IPS-18c (cell line): Measurements from ENCODE around the gene IRX2.

Experiments
- H3K4me3 ChIP-seq: 2 replicates; pipeline ENCODE4 v1.7.0; 2013; ENCODE audit warnings: low read depth, mild to moderate bottlenecking, low read length, moderate library complexity; ENCODE audit not compliant: insufficient read depth
- H3K9me3 ChIP-seq: one replicate; pipeline ENCODE4 v1.6.1; 2013; ENCODE audit warnings: mild to moderate bottlenecking, low read length, moderate library complexity; ENCODE audit not compliant: control insufficient read depth, insufficient read depth

Gene IRX2

DNA sequence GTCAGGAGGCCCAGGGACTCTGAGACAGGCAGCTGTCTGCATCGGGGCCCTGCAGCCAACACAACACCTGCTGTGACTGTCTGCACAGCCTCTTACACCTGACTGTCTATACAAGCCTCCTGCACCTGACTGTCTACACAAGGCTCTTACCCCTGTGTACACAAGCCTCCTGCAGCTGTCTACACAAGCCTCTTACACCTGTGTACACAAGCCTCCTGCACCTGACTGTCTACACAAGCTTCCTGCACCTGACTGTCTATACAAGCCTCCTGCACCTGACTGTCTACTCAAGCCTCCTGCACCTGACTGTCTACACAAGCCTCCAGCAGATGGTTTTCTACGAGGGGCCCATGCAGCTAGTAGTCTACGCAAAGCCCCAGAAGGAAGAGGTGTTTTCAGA lies 18.6 kb downstream of the IRX2 start:
- Histone ChIP-seq H3K4me3 (no peak overlapping the region), H3K9me3 (no peaks in the 10 kb centered on the region)

DNA sequence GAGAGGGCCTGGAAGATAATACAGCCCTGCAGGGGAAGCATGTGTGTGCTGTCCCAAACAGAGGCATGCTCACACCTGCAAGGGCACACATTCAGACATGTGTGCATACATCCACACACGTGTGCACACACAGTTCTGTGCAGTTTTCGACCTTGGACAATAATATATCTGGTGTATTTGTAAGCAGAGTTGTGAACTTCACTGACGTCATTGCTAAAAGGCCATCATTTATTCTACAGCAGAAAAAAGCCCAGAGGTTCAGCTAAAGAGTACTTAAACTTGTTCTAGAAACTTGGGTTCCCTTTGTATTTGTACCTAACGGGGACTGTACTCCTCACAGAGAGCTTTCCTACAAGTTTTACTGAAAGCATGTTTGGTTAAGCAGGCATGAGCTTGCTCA lies 19.5 kb downstream of the IRX2 start:
- H3K9me3 ChIP-seq = no peaks in the 10 kb centered on the region
- H3K4me3 ChIP-seq = no peak overlapping the region

DNA sequence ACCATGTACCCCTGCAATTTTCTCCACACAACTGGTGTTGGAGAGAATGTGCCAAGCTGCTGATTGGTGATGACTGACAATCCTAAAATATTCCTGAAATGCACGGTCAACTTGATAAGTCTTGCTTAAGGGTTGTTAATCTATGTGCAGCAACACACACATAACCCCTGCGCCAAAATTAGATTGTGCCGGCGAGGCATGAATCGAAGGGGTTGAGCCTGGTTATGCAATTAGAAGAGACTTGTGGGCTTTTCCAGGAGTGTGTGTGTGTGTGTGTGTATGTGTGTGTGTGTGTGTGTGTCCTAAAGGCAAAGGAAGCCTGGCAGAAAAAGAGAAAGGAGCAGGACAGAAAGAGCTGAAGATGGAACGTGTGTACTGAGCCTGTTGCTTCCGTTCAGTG lies 22.3 kb downstream of the IRX2 start:
- Histone ChIP-seq H3K4me3 (no peak overlapping the region), H3K9me3 (no peaks in the 10 kb centered on the region)

DNA sequence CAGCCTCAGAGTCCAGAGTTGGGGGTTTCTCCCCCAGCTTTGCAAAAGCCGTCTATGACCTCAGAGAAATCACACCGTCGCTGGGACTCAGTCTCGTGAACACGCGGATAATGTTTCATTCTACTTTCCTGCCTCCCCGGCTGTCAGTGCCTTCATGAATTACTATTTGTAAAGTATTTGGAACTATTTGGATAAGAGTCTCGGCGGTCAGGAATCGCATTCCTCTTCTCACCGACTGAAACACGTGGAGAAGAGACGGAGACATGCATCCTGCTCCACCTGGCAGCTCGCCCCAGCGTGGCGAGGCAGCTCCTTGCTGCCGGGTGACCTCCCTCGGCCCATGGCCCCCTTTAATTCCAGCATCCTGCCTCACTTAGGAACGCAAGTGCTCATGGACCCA lies 23.9 kb downstream of the IRX2 start:
- no peak overlapping the region for H3K4me3 ChIP-seq
- no peaks in the 10 kb centered on the region for H3K9me3 ChIP-seq

DNA sequence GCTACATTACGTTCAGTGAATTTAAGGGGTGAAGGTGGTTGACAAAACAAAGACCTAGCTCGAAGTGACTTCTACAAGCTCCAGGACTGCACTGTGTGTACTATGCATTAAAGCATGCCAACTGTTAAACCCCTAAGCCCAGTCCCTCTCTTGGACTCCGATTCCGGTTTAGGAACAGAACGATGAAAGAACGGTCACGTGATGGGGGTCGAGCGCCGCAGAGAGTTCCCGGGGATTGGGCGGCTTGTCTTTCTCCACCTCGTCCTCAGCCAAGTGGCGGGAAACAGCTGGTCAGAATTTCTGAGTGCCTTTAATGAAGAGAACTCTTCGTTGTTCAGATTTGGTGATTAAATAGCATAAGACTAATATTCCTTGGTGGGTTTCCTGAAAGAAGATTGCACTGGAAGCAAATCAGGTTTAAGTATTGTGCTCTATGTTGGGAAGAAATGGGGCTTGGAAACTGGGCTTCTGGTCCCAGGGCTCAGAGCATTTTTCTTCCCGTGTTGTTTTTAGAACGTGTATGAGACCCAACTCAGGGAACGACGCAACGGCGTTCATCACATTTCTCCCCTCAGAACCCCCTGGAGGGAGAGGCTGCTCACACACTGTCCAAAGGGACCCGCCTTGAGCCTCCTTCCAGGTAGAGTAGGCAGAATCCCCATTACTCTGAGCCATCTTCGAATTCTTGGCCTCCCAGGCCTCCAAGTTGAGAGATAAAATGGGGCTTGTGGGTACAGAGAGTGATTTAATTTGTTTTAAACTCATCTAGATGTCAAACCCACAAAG lies 25.3 kb downstream of the IRX2 start:
- Histone ChIP-seq H3K4me3 (no peak overlapping the region), H3K9me3 (no peaks in the 10 kb centered on the region)

DNA sequence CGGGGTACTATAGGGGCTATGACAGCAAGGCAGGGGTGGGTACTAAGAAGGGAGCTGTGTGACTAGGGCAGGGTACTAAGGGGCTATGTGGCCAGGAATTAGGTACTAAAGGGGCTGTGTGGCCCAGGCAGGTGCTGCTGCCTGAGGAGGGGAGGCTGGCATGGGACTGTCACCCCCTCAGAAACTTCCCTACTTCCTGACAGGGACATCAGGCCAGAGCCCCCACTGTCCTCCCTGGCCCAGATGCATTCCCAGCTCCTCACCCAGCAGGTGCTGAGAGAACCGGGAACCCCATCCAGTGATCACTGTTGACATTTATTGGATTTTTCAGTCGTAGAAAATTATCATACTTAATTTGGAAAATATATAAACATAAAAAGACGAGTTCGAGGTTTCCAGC lies 26.6 kb downstream of the IRX2 start:
- H3K9me3 ChIP-seq = no peaks in the 10 kb centered on the region

DNA sequence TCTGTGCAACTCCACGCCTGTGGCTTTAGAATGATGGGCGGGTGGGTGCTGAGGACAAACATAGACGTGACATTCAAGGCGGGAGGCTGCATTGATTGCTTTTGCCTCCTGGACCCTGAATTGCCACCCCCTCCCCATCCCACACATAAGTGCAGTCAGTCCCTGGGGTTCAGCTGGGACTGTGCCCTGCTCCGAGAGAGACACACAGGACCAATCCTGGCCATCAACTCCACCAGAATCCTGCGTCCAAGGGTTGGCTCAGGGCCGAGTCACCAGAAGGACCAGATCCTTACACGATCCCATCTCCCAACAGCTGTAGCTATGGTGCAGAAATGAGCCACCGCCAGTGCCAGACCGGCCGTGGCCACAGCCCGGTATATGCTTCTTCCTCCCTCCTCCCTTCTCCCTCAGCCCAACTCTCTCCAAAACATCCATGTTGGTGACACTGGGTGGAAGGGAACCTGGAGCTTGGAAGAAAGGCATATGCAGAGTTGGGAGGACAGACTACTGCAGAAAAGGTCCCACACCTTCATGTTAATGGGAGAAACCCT lies 27.4 kb downstream of the IRX2 start:
- Histone ChIP-seq H3K4me3 (no peak overlapping the region), H3K9me3 (no peaks in the 10 kb centered on the region)

More for the DNA sequence above, 26.6 kb downstream of the IRX2 start:
- H3K4me3 ChIP-seq = no peak overlapping the region

DNA sequence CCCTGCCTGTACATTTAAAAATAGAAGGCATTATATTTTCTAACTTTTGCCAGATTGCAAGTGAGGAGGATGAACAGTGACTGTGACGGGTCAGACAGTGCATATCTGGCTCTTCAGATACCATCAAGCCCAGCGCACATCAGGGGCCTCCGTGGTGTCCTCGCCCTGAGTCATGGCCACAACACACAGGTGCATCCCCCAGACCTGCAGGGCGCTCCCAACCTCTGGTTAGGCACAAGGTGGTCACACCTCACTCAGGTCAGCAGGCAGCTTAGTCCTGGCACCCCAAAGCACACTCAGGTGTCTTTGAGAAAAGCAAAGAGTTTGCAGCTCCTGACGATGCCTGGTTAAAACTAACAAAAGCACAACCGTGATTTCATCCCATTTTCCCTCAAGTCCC lies 28.6 kb downstream of the IRX2 start:
- no peaks in the 10 kb centered on the region for H3K9me3 ChIP-seq

DNA sequence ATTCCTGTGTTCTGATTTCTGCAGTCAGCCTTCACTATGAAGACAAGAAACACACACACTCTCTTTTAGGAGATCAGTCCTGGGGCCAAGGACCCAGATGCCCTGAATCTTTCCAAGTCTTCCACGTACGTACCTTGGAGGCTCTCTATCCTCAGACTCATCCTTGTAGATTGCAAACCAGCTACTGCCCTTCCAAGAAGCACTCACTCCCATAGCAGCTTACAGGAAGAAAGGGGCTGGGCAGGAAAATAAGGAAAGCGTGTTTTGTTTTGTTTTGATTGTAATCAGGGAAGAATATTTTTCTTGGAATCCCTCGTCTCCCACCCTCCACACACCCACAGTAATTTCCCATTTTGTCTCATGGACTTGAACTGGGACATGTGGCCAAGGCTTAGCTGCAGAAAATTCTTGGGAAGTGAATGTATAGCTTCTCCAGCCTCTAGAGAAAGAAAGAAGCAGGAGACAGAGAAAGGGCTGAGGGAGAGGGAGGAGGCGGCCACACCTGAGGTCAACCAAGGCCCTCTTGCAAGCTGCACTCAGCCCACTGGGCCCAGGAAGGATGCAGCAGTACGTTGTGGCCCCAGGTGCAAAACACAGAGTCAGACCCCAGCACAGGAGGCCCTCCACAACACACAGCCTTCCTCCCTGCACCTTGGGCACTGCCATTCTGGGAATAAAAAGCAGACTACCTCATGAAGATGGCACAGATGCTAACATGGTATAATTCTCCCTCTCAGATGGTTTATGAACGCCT lies 29.9 kb downstream of the IRX2 start:
- no peak overlapping the region for H3K4me3 ChIP-seq
- H3K9me3 ChIP-seq = no peaks in the 10 kb centered on the region

More for the DNA sequence above, 28.6 kb downstream of the IRX2 start:
- no peak overlapping the region for H3K4me3 ChIP-seq

DNA sequence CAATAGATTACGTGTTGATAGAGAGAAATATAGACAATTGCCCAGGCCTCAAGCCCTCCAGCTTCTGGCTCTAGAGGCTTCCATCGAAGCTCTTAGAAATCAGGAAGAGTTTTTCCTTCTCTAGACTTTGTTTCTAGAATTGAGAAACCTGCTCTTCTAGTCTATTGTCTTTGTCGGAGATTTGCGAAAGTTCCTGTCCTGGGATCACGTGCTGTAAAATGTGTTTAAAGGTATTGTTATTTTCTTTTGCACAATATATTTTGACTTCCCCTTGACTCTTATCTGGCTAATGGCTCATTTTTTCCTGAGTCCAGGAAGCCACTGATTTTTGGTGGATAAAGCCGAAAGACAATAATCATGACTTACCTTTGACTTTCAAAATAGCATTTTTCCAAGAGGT lies 32.1 kb downstream of the IRX2 start:
- Histone ChIP-seq H3K9me3 (no peaks in the 10 kb centered on the region), H3K4me3 (no peak overlapping the region)

DNA sequence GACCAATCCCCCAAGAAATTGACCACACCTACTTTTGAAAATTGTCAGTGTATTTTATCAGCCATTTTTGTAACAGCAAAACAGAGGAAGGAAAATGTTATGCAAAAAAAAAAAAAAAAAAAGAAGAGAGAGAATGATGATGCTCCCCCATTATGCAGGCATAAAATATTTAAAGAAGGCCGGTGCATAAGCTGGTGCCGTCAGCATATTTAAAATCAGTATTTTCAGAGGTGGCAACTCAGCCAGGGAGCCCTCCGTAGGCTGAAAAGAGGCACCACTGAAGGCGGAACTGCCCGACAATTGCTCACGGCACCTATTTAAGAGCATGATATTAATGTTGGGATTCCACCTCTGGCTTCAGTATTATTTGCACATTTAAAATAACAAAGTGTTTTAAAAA lies 33.4 kb downstream of the IRX2 start:
- Histone ChIP-seq H3K4me3 (no peak overlapping the region), H3K9me3 (no peaks in the 10 kb centered on the region)

DNA sequence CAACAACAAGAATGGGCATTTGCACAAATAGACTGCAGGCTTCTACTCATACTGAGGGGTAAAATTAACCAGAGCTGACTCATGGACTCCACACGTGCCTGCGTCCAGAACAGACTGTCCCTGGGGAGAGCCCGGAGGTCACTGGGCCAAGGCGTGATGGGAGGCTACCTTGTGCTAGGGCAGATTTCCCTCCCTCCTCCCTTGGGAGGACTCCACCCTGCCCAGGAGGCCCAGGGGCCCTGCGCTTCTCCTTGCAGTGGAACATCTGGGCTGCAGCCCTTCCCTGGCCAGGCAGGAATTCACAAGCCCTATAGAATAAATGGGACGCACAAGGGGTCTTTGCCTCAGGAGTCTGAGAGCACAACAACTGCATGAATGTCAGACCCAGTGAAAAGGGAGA lies 35.6 kb downstream of the IRX2 start:
- Histone ChIP-seq H3K4me3 (no peak overlapping the region), H3K9me3 (no peaks in the 10 kb centered on the region)

DNA sequence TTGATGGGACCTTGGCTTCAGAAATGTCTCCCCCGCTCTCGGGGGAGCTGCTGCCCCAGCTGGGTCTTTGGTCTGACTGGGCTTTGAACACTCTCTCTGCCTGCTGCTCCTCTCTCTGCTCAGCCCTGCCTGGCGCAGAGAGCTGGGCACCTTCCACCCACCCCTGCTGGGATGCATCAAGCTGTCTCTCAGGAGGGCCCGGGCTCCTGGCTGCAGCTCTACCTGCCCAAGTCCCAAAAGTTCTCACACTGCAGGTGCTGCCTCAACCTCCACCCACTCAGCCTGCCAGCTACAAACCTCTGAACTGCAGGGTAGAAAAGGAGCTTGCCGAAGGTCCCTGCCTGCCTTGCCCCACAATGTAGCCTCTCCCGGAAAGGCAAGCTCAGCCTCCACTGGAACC lies 36.7 kb downstream of the IRX2 start:
- Histone ChIP-seq H3K9me3 (no peaks in the 10 kb centered on the region), H3K4me3 (no peak overlapping the region)

DNA sequence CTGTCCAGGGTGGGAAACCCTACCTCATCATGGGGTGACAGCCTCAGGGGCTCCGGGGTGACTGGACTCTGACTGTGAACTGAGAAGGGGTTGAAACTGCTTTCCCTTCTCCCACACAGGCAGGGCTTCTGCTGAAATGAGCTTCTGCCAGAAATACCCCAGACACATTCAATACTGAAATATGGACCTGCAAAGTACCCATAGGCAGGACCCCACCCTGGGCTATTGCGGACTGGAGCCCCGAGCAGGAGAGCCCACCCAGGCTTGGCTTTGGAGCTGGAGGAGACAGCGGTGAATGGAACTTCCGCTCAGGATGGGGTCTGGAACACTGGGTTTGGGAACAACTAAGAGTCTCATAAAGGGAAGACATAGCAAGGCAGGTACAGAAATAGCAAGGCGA lies 37.5 kb downstream of the IRX2 start:
- no peaks in the 10 kb centered on the region for H3K9me3 ChIP-seq
- no peak overlapping the region for H3K4me3 ChIP-seq

DNA sequence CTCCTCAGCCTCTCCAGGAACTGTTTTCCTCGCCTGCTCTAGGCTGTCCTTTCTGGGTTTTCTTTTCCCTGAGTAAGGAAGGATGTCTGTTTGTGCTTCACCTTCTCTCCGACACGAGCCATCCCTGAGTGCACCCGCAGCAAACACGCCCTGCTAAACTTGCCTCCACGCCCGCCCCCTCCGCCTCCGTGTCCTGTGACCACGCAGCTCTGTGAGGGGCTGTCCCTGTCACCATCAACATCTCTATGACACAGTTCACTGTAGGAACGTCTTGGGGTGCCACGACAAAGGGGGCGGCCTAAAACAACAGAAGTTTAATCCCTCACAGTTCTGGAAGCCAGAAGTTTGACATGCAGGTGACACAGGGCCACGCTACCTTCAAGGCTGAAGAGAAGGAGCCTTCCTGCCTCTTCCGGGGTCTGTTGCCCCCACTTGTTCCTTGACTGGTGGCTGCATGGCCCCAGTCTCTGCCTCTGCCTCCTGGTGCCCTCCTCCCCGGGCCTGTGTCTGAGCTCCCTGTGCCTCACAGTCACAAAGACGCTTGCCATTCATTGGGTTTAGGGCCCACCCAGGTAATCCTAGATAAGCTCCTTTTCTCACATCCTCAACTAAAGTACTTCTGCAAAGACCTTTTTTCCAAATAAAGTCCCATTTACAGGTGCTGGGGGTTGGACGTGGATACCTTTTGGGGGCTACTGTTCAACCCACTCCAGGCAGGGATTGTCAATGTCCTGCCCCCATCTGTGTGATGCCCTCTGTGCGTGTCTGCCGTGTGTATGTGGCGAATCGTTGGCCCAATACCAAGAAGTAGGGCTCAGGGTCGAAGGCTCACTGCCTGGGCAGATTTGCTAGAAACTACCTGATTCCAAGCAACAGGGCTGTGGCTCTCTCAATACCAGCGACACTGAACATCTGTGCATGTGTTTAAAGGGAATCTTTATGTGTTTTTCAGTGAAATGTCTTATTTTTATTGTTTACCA lies 39.7 kb downstream of the IRX2 start:
- Histone ChIP-seq H3K4me3 (no peak overlapping the region), H3K9me3 (no peaks in the 10 kb centered on the region)

DNA sequence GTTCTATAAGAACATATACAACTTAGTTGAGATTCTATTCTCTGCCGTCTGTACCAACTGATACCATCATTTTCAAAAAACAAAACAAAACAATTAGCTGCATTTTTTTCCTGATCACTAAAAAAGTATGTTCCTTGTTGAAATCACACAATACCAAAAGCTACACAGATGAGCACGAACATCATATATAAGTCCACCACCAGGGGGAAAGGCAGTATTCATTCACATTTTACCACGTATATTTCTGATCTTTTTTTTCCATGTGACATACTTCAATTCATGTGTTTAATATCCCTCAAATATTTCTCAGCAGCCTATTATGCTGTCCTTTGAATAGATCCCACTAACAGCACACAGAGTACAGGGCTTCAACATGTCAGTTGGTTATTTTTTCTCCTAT lies 40.6 kb downstream of the IRX2 start:
- no peak overlapping the region for H3K4me3 ChIP-seq
- H3K9me3 ChIP-seq = no peaks in the 10 kb centered on the region

DNA sequence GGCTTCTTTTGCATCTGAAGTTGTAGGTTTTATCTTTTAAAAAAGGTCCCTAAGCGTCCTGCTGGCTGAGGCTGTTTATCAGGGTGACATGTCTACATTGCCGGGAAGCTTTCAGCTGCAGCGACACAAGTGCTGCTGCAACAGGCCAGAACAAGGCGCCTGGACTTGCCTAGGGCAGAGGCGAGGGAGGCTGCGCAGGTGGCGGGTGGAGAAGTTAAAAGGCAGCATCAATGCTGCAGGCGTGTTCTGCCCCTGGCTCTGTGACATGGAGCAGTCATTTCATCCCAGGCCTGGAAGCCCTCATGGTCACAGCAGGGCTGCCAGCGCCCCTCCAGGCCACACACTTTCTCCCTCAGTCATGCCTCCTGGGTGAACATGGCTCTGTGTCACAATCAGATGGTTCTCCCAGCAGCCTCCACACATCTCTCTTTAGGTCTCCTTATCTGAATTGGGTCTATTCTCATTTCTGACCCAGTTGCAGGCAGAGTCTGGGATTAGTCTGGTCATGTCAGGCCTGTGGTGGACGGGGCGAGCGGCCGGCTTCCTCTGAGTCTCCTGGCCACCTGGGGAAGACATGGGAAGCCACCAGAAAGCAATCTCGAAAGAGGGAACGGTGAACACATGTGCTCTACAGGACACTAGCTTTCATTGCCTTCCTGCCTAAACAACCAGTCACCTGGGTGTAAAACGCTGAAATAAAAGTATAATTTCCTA lies 41.3 kb downstream of the IRX2 start:
- Histone ChIP-seq H3K9me3 (no peaks in the 10 kb centered on the region), H3K4me3 (no peak overlapping the region)
